Stimulated activated CD4-positive, alpha-beta T cell treated with anti-CD3 and anti-CD28 coated beads, Interleukin-2, amount 100 ng/mL, for 48 hours (primary cell): ENCODE data around the gene AMN1.
A peak's percentile ranks its signal among the peaks of the same experiment; 100 is the strongest.
"Not testable (repeated sequence)": the region's sequence is repeated elsewhere in the genome, so short reads cannot be mapped to it uniquely, and the experiment has no call there.

ENCODE experiments used
- DNase-seq, 2 donors: peaks; one replicate each; pipeline ENCODE4 v3.0.0-alpha.2; 2020

AMN1 gene

GRCh38 chr12:31672521-31672920 is 56.3 kb downstream of the AMN1 start:
- DNase-seq: no peak

DNA sequence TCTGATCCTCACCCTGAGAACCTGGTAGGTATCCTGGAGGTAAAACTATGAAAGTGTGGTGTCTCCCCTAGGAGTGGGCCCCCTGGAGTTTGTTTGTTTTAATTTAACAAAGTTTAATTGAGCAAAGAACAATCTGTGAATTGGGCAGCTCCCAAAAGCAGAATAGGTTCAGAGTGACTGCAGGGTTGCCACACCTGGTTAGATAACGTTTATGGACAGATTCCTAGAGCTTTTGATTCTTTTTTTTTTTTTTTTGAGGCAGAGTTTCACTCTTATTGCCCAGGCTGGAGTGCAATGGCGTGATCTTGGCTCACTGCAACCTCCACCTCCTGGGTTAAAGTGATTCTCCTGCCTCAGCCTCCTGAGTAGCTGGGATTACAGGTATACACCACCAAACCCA is 59.2 kb downstream of the AMN1 start:
- DNase-seq: not testable (repeated sequence)

DNA sequence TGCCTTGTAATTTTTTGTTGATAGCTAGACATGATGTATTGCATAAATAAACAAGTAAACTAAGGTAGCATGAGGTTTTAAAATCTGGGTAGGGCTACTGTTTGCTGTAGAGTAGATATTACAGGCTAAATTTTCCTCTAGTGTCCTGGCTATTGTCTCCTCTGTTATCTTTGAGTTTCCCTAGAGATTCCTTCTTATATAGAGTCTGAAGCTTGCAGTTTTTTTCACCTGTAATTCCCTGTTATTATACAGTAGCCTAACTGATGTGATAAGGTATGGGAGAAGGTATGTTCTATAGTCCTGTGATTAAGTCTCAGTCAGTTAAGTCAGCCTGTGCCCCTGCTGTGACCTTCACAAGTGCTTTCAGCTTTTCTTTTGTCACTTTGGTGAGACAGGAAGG is 59.8 kb downstream of the AMN1 start:
- no peak for DNase-seq

DNA sequence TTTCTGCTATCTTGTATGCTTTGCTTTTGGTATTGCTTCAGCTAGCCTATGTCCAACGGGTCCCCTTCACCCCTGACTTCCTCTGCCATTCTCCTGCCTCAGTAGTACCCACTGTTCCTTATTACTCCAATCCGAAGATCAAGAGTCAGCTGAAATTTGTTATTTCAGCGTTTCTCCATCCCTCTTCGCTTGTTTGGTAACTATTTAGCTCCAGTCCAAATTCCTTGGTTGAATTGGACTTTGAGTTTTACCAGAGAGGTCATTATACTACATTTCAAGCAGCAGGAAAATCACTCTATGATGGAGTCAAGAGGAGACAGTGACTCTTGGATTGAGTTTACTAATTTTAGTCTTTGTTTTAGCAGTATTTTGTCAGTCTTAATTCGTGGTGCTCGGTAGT is 64.8 kb downstream of the AMN1 start:
- DNase-seq: no peak

- no peak for DNase-seq
Measured at GRCh38 chr12:31663576-31663975, 65.2 kb downstream of the AMN1 start.

GRCh38 chr12:31662176-31662849 is 66.5 kb downstream of the AMN1 start:
- DNase-seq: no peak

DNA sequence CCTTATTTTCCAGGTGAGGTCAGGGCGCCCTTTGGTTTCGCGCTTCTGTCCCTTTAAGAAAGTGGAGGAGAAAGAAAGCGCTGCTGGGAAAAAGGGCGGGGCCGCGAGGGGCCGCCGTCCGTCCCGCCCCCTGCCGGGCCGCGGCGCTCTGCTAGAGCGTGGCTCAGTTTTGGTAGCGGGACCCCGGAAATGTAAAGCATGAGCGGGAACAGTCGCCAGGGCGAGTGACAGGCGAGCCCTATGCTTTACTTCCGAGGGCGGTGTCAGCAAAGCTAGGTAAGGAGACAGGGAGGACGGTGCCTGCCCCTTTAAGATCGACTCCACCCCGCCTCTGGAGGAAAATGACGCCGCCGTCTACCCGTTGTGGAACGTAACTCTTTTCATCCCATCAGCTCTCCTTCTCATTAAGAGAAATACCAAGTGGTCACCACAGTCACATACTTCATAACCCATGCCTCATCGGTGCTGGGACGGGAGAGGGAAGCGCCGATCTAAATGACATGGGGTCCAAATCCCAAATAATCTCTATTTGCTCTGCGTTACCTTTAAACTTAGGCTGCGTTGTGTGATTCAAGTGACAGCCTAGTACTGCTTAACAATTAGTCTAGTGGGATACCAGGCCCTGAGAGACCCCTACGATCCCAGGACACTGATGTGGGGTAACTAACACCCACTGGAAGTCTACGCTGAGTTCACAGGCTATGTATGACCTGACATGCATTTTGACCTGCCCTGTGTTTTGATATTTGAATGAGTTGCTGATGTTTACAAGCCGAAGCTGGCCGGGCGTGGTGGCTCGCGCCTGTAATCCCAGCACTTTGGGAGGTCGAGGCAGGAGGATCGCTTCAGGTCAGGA is 69.5 kb downstream of the AMN1 start, which contains the start of gene ETFBKMT:
ETFBKMT (plus strand) TSS at position 602 of the 856 bp plus-strand sequence. CDS start 2,266 bp downstream, outside the sequence.
- peak; percentile 83 to 85 for DNase-seq

DNA sequence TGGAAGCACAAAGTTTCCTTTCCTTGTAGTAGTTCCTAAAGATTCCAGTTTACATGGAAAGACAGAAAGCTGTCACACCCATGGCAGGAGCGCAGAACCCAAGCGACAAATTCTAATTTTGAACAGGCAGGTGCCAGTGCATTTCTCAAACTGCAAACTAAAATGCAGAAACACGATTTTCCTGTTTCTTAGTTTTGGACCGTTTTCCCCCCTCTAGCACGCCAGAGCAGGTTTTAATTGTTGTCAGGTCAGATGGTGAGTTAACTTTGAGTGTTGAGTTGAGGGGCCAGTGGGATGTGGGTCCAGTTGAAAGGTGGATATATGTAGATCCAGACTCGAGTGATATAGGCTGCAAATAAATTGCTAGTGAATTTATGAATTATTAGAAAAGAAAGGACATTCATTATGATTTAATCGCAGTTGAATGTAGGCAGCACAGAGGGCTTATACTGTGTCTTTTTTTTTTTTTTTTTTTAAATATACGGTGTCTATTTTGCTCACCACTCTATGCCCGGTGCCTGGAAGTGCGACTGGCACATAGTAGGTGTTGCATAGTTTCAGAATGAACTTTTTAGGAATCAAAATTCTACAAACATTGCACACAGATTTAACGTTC is 70.2 kb downstream of the AMN1 start:
- DNase-seq: no peak

DNA sequence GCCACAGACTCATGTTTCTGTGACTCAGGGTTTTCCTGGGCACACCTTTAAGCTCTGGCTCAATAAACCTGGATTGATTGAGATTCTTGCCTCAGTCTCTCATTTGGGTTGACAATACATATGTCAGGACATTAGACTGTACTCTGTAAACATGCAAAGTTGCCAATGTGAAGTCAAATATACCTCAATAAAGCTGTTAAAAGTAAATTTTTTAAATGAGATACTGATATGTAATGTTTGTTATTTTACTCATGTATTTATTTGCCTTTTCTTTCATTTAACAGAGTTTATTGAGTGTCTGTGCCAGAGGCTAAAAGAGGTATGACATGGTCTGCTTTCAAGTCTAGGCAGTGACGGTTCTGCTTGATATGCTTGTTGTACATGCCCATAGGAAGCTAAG is 73.0 kb downstream of the AMN1 start:
- no peak for DNase-seq

GRCh38 chr12:31655208-31655607 is 73.6 kb downstream of the AMN1 start:
- no peak for DNase-seq

DNA sequence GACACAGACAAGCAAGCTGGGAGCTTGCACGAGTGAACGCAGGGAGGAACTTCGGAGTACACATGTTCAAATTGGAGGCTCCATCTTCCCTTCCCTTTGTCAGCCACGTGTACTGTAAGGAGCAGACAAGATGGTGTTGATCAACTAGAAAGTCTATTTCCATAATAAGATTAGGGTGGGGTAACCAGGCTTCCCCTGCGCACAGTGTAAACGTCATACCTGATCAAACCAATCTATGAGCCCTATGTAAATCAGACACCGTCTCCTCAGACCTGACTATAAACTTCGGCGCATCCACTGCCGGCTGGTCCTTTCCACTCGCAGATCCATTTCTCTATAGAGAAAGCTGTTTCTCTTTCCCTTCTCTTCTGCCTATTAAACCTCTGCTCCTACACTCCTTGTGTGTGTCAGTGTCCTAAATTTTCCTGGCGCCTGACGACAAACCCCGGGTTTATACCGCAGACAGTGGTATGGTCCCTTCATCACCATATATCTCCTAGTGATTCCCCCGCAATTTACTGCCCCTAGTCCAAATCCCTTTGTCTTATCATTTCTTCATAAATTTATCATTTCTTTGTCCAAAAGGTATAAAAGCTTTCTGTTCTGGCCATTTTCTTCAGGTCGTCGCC is 76.8 kb downstream of the AMN1 start:
- no peak for DNase-seq

GRCh38 chr12:31650918-31651317 is 77.9 kb downstream of the AMN1 start:
- no peak for DNase-seq

- DNase-seq: no peak
Measured at GRCh38 chr12:31647086-31647491, 81.7 kb downstream of the AMN1 start.

DNA sequence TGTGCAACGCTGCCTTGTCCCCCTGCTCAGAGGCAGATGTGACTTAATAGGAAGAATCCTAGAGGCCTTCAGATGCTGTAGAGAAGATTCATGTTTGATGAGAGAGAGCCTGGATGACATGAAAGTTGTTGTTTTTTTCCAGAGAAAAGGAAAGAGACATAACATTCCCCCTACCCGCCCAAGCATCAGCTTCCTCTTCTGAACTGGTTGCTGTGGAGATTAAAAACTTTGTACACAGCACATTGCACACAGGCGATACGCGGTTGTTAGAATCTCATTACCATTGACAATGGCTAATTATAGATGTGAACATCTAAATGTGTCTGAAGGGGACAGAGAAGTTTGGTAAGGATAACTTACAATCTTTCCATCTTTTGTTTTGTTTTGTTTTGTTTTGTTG is 82.9 kb downstream of the AMN1 start:
- no peak for DNase-seq

DNA sequence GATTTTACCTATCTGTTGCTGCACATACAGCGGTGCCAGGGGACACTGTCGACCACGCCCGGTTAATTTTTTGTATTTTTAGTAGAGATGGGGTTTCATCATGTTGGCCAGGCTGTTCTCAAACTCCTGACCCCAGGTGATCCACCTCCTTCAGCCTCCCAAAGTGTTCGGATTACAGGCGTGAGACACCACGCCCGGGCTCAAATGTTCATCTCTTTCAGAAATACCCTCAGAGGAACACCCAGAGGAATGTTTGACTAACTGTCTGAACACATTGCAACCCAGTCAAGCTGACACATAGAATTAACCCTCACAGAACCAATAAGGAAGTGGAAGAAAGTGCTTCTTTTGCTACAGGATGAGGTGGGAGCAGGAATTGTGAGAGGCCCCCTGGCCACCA is 84.3 kb downstream of the AMN1 start:
- no peak for DNase-seq

DNA sequence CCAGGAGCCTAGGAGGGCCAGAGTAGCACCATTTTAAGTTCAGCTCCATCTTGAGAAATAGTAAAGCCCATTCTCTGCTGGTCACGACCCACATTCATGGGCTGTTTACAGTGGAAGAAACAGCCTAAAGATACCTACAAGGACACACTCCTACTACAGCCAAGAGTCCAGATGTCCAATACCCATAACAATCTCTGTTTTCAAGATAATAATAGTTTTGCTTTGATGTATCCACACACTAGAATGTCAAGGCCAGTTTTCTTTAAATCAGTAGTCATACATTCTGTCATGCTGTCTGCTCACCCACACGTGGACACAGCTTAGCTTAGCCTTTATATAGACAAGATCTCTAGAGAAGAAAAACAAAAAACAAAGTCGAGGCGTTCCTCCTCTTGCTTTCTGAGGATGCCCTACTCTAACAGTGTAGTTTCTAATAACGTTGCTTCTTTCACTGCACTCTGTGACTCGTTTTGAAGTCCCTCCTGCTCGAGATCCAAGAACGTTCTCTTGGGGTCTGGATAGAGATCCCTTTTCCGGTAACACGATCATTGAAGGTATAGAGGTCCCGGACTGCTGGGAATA is 87.2 kb downstream of the AMN1 start:
- DNase-seq: no peak

DNA sequence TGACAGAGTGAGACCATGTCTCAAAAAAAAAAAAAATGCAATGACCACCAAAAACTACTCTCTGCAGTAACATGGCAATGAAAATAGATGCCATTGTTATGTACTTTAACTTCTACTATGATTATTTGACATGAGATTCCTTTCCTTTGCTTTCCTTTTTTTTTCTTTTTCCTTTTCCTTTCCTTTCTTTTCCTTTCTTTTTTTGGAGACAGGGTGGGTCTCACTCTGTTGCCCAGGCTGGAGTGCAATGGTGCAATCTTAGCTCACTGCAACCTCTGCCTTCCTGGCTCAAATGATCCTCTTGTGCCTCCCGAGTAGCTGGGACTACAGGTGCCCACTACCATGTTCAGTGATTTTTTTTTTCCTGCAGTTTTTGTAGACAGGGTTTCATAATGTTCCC is 94.2 kb downstream of the AMN1 start:
- DNase-seq: no peak

GRCh38 chr12:31633464-31633863 is 95.4 kb downstream of the AMN1 start:
- DNase-seq: no peak

- no peak for DNase-seq
Measured at GRCh38 chr12:31631809-31632208, 97.0 kb downstream of the AMN1 start.

DNA sequence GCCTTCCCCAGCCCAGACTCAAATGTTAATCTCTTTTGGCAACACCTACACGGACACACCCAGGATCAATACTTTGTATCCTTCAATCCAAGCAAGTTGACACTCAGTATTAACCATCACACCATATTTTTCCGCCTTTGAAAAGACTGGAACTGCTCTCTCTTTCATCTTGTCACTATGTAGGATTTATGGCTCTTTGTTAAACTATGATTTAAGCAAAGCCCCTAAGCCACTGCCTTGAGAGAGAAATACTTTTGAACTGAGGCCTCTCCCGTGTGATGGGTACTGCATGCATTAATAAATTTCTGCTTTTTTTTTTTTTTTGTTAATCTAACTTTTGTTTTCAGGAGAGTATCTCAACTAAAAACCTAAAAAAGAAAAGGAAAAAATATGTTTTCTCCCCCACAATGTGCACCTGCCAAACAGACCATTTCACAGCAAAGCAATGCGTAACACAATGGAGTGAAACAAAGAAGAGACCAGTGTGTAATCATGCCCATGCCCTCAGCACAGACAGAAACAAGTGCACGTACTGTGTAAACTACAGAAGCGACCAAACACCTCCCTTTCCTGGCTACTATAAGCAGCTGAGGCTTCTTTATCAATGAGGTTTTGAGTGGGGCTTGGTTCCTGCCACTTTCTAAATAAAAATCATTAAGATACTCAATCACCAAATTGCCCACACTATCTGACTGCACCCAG is 97.6 kb downstream of the AMN1 start:
- DNase-seq: no peak

- DNase-seq: no peak
Measured at GRCh38 chr12:31629756-31630732, 98.8 kb downstream of the AMN1 start.
